Activated naive CD8-positive, alpha-beta T cell treated with anti-CD3 and anti-CD28 coated beads for 36 hours (primary cell): ENCODE measurements around the gene CALN1. TPM values are rescaled to one million over a fixed set of nuclear protein-coding genes. Genes with fewer than 3 reads are reported as not detected.
"Not testable (repeated sequence)": the region's sequence is repeated elsewhere in the genome, so short reads cannot be mapped to it uniquely, and the experiment has no call there.

Experiments
- DNase-seq: peaks from one replicate; pipeline ENCODE4 v3.0.0; 2021
- H3K27ac Mint-ChIP-seq: one replicate; pipeline ENCODE4 v1.8.0; 2022; ENCODE audit warnings: mild to moderate bottlenecking, moderate library complexity, mixed read lengths
- H3K27me3 Mint-ChIP-seq: one replicate; pipeline ENCODE4 v1.8.0; 2022; ENCODE audit warnings: mild to moderate bottlenecking, mixed read lengths
- H3K36me3 Mint-ChIP-seq: one replicate; pipeline ENCODE4 v1.8.0; 2021; ENCODE audit warnings: mild to moderate bottlenecking, mixed read lengths
- H3K4me1 Mint-ChIP-seq: one replicate; pipeline ENCODE4 v1.8.0; 2021; ENCODE audit warnings: mixed read lengths
- H3K4me3 Mint-ChIP-seq: one replicate; pipeline ENCODE4 v1.8.0; 2022; ENCODE audit warnings: mild to moderate bottlenecking, moderate library complexity, mixed read lengths
- H3K9me3 Mint-ChIP-seq: one replicate; pipeline ENCODE4 v1.8.0; 2022; ENCODE audit warnings: mixed read lengths
- total RNA-seq, 2 experiments: library from RNA; stranded (reverse); gene quantifications; one replicate each; pipeline ENCODE4 v1.2.3, GENCODE V29; 2021

Gene CALN1
- total RNA-seq, 2 experiments from 2014 or later: not detected

GRCh38 chr7:71854546-71855397 lies 557.4 kb downstream of the CALN1 start:
- H3K27ac Mint-ChIP-seq: no peak overlapping the region
- no peaks in the 10 kb centered on the region for H3K4me1 Mint-ChIP-seq
- H3K36me3 Mint-ChIP-seq: no peaks in the 10 kb centered on the region
- no peak for DNase-seq
- no peak overlapping the region for H3K4me3 Mint-ChIP-seq
- no peaks in the 10 kb centered on the region for H3K27me3 Mint-ChIP-seq
- no peaks in the 10 kb centered on the region for H3K9me3 Mint-ChIP-seq

GRCh38 chr7:71851776-71852498 lies 560.2 kb downstream of the CALN1 start:
- H3K27ac Mint-ChIP-seq: no peak overlapping the region
- no peak for DNase-seq
- H3K4me3 Mint-ChIP-seq: no peak overlapping the region
- H3K27me3 Mint-ChIP-seq: no peaks in the 10 kb centered on the region
- H3K36me3 Mint-ChIP-seq: no peaks in the 10 kb centered on the region
- H3K4me1 Mint-ChIP-seq: no peaks in the 10 kb centered on the region
- H3K9me3 Mint-ChIP-seq: peaks cover 6% of the 10 kb centered on the region

DNA sequence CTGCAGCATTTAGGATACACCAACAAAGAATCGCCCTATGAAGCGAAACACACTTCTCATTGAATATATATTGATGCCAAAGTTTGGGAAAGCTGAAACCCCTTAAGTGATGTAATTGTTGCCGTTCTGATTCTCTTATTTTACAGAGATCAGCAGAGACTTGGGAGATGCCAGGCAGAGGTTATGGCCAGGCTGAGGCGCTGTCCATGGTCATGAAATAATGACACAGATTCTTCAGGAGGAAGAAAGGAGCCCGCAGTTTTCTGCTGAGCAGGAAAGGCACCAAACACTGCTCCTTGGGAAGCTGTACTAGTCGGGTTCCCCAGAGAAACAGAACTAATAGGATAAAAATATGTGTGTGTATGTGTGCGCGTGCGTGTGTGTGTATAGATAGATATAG lies 566.0 kb downstream of the CALN1 start:
- Mint-ChIP-seq H3K36me3 (no peaks in the 10 kb centered on the region), H3K4me1 (no peaks in the 10 kb centered on the region), H3K9me3 (peaks cover 9% of the 10 kb centered on the region), H3K27me3 (no peaks in the 10 kb centered on the region), H3K4me3 (no peak overlapping the region), H3K27ac (no peak overlapping the region)
- no peak for DNase-seq

DNA sequence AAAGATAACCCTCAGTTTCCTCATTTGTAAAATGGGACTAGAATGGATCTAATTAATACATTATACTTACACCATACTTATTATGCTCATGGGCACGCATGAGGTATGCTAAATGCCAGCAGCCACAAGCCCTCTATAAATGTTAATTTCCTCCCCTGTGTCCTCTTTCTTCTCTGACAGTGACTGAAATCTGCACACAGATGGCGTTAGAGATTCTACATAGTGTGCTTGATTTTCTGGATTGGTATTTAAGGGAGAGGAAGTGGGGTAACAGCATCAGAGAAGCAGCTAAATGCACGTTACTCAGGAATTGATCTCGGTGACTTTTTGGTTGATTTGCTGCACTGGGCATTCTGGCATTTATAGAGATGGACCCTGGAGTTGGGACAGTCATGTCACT lies 568.5 kb downstream of the CALN1 start:
- no peak overlapping the region for H3K27ac Mint-ChIP-seq
- H3K4me3 Mint-ChIP-seq: no peak overlapping the region
- H3K9me3 Mint-ChIP-seq: peaks cover 9% of the 10 kb centered on the region

DNA sequence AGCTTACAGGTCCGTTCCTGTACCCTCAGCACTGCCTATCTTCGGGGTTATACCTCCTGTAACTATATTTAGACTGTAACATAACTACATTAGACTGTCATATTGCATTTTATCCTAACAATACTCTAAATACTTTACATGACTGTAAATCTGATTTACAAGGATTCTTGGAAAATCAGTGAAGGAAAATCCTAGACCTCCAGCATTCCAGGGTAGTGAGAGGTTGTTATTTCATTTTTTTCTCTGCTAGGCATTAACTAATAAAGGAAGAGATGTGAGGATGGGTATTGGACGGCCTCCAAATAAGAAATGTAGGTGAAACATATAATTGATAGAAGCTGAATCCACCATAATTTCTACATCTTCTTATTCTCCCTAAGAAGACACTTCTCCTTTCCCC lies 569.4 kb downstream of the CALN1 start:
- DNase-seq: no peak
- H3K4me1 Mint-ChIP-seq: no peaks in the 10 kb centered on the region
- no peak overlapping the region for H3K27ac Mint-ChIP-seq
- no peaks in the 10 kb centered on the region for H3K36me3 Mint-ChIP-seq
- no peak overlapping the region for H3K4me3 Mint-ChIP-seq
- H3K9me3 Mint-ChIP-seq: peaks cover 8% of the 10 kb centered on the region
- no peaks in the 10 kb centered on the region for H3K27me3 Mint-ChIP-seq

More for the DNA sequence above, 568.5 kb downstream of the CALN1 start:
- no peaks in the 10 kb centered on the region for H3K4me1 Mint-ChIP-seq
- H3K27me3 Mint-ChIP-seq: no peaks in the 10 kb centered on the region
- DNase-seq: no peak
- H3K36me3 Mint-ChIP-seq: no peaks in the 10 kb centered on the region

DNA sequence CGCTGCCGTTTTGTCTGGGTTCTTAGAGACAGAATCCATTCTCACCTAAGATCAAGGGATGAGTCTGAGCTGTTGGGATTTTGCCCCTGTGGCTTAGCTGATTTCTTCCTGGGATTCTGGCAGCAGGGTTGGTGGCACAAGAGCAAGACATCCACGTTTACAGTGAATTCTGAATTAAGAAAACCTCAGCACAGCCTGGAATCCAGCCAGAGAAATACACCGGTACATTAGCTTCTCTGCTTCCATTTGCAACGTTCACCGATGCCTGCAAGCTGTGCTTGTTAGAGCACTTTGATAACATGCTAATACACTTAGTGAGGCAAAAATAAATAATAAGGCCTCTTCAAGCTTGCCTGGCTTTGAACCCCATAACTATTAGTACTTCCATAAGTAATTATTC lies 569.8 kb downstream of the CALN1 start:
- Mint-ChIP-seq H3K4me1 (no peaks in the 10 kb centered on the region), H3K27me3 (no peaks in the 10 kb centered on the region)

GRCh38 chr7:71835056-71835455 lies 577.1 kb downstream of the CALN1 start:
- Mint-ChIP-seq H3K4me3 (no peak overlapping the region), H3K36me3 (no peaks in the 10 kb centered on the region), H3K27me3 (no peaks in the 10 kb centered on the region), H3K9me3 (no peaks in the 10 kb centered on the region), H3K27ac (no peak overlapping the region), H3K4me1 (no peaks in the 10 kb centered on the region)
- DNase-seq: no peak

More for the DNA sequence above, 569.8 kb downstream of the CALN1 start:
- H3K4me3 Mint-ChIP-seq: no peak overlapping the region
- no peaks in the 10 kb centered on the region for H3K36me3 Mint-ChIP-seq
- H3K27ac Mint-ChIP-seq: no peak overlapping the region
- no peak for DNase-seq
- H3K9me3 Mint-ChIP-seq: peaks cover 5% of the 10 kb centered on the region

DNA sequence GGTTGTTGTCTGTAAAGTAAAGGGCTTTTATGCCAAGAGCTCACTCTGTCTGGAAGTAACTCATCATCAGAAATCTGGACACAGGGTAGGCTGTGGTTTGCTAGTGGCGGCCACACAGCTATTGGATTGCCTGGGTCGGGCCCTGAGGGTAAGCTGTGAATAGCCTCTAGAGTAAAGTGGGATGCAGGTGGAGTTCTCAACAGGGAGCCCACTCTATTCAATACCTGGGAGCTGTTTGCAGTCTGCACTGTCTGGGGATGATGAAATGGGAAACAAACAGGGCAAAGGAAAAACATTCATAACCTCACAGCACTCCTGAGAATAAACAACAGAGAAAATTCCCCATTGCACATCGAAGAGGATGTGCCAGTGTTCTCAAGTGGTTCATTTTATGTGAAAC lies 582.6 kb downstream of the CALN1 start:
- H3K27ac Mint-ChIP-seq: no peak overlapping the region
- no peak overlapping the region for H3K4me3 Mint-ChIP-seq
- no peaks in the 10 kb centered on the region for H3K27me3 Mint-ChIP-seq
- no peaks in the 10 kb centered on the region for H3K36me3 Mint-ChIP-seq
- DNase-seq: no peak
- no peaks in the 10 kb centered on the region for H3K4me1 Mint-ChIP-seq
- peaks cover 4% of the 10 kb centered on the region for H3K9me3 Mint-ChIP-seq

DNA sequence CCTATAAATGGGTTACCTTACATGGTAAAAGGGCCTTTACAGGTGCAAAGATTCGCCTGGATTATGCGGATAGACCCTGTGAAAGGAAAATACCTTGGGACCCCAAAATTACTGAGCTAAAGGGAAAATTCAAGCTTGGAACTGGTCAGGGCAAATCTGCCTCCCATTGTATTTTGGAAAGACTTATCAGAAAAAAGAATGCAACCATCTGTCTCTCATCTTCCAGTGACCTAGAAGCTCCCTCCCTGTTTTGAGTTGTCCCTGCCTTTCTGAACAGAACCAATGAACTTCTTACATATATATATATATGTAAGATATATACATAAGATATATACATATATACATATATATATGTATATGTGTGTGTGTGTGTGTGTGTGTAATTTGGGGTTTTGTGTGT lies 583.8 kb downstream of the CALN1 start:
- H3K9me3 Mint-ChIP-seq: peaks cover 4% of the 10 kb centered on the region
- DNase-seq: no peak
- H3K36me3 Mint-ChIP-seq: no peaks in the 10 kb centered on the region
- no peaks in the 10 kb centered on the region for H3K4me1 Mint-ChIP-seq
- no peak overlapping the region for H3K27ac Mint-ChIP-seq
- no peak overlapping the region for H3K4me3 Mint-ChIP-seq
- H3K27me3 Mint-ChIP-seq: no peaks in the 10 kb centered on the region

DNA sequence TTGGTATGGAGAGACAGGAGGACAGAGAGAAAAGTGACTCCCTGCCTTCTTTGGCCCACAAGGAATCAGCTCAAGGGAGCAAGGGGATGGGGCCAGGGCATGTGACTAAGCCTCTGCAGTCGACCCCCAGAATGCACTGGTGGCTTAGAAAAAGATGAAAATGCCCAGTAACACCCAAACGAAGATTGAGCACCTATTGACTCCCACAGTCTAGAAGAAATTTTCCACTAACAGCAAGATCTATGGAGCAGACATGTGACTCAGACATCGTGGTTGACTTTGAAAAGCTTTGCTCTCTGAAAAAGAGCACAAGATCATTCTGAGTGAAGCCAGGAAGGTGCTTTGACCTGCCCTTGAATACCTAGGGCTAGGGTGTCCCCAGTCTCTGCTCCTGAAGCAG lies 586.0 kb downstream of the CALN1 start:
- Mint-ChIP-seq H3K36me3 (no peaks in the 10 kb centered on the region), H3K27me3 (no peaks in the 10 kb centered on the region), H3K4me3 (no peak overlapping the region), H3K4me1 (no peaks in the 10 kb centered on the region), H3K9me3 (peaks cover 4% of the 10 kb centered on the region), H3K27ac (no peak overlapping the region)
- DNase-seq: no peak

GRCh38 chr7:71824006-71824760 lies 588.0 kb downstream of the CALN1 start:
- Mint-ChIP-seq H3K27me3 (no peaks in the 10 kb centered on the region), H3K27ac (no peak overlapping the region), H3K4me1 (no peaks in the 10 kb centered on the region), H3K36me3 (no peaks in the 10 kb centered on the region), H3K9me3 (peaks cover 11% of the 10 kb centered on the region), H3K4me3 (no peak overlapping the region)
- no peak for DNase-seq

DNA sequence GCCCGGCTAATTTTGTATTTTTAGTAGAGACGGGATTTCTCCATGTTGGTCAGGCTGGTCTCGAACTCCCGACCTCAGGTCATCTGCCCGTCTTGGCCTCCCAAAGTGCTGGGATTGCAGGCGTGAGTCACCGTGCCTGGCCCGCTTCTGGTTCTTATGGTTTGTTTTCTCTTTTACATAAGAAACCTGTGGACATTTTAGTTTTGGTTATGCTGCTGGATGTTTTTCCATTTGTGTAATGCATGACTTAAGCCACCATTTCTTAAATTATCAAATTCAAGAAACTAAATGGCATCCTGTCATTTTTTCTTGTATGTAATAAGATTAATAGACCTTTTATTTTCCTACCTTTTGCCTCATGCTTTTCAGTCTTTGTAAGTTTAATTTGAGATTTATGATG lies 589.7 kb downstream of the CALN1 start:
- not testable (repeated sequence) for H3K27me3 Mint-ChIP-seq, H3K4me3 Mint-ChIP-seq, H3K36me3 Mint-ChIP-seq, H3K4me1 Mint-ChIP-seq, H3K27ac Mint-ChIP-seq, DNase-seq
- peaks cover 11% of the 10 kb centered on the region for H3K9me3 Mint-ChIP-seq

- H3K27me3 Mint-ChIP-seq: no peaks in the 10 kb centered on the region
- H3K9me3 Mint-ChIP-seq: peaks cover 7% of the 10 kb centered on the region
Measured at GRCh38 chr7:71817916-71818315, 594.2 kb downstream of the CALN1 start.

GRCh38 chr7:71808115-71808514 lies 604.0 kb downstream of the CALN1 start:
- Mint-ChIP-seq H3K9me3 (peaks cover 8% of the 10 kb centered on the region), H3K4me3 (no peak overlapping the region), H3K4me1 (no peaks in the 10 kb centered on the region), H3K27me3 (no peaks in the 10 kb centered on the region), H3K36me3 (no peaks in the 10 kb centered on the region), H3K27ac (no peak overlapping the region)
- no peak for DNase-seq

More at GRCh38 chr7:71817916-71818315, 594.2 kb downstream of the CALN1 start:
- no peak for DNase-seq
- H3K36me3 Mint-ChIP-seq: no peaks in the 10 kb centered on the region
- no peaks in the 10 kb centered on the region for H3K4me1 Mint-ChIP-seq
- H3K4me3 Mint-ChIP-seq: no peak overlapping the region
- H3K27ac Mint-ChIP-seq: no peak overlapping the region

DNA sequence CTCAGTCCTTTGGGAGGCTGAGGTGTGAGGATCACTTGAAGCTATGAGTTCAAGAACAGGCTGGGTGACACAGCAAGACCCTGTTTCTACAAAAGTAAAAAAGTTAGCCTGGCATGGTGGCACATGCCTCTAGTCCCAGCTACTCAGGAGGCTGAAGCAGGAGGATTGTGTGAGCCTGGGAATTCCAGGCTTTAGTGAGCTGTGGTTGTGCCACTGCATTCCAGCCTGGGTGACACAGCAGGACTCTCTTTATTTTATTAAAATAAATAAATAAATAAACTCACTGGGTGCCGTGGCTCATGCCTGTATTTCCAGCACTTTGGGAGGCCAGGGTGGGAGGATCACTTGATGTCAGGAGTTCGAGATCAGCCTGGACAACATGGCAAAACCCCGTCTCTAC lies 607.9 kb downstream of the CALN1 start:
- no peak overlapping the region for H3K4me3 Mint-ChIP-seq
- H3K9me3 Mint-ChIP-seq: peaks cover 10% of the 10 kb centered on the region
- H3K36me3 Mint-ChIP-seq: no peaks in the 10 kb centered on the region
- no peaks in the 10 kb centered on the region for H3K4me1 Mint-ChIP-seq
- H3K27me3 Mint-ChIP-seq: no peaks in the 10 kb centered on the region
- no peak overlapping the region for H3K27ac Mint-ChIP-seq
- no peak for DNase-seq
